22Rv1 (cell line): ENCODE data around the gene GRIA1.

ENCODE experiments used
- ZFX ChIP-seq: fragments of 450-650 bp; IDR thresholded peaks from 2 replicates; pipeline ENCODE4 v1.6.1; 2017; ENCODE audit warnings: antibody characterized with exemption, borderline replicate concordance
- TF ChIP-seq, protein P1 (sequence below): fragments of 450-650 bp; IDR thresholded peaks from 2 replicates; pipeline ENCODE4 v1.5.1; 2017; ENCODE audit warnings: mild to moderate bottlenecking

DNA sequence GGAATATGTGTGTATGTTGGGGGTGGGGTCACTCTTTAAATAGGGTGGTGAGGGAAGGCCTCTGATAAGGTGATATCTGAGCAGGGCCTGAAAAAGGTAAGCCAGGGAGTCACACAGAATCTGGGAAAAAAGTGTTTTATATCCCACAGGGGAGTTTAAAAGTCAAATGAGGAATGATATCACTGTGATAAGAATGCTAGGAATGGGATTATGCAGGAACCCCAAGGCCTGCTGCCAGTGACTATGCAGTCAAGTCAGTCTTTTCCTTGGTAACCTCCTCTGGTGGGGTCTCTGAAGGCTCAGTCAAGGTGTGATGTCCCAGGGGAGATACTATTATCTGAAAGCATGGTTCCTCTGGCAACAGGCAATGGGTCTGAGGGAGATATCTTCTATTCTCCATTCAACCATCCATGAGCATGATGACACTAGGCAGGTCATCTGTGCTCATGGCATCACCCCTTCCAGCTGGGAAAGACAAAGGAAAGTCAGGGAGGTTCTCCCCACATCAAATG is 53.5 kb downstream of the GRIA1 start:
- TF ChIP-seq, protein P1, sequence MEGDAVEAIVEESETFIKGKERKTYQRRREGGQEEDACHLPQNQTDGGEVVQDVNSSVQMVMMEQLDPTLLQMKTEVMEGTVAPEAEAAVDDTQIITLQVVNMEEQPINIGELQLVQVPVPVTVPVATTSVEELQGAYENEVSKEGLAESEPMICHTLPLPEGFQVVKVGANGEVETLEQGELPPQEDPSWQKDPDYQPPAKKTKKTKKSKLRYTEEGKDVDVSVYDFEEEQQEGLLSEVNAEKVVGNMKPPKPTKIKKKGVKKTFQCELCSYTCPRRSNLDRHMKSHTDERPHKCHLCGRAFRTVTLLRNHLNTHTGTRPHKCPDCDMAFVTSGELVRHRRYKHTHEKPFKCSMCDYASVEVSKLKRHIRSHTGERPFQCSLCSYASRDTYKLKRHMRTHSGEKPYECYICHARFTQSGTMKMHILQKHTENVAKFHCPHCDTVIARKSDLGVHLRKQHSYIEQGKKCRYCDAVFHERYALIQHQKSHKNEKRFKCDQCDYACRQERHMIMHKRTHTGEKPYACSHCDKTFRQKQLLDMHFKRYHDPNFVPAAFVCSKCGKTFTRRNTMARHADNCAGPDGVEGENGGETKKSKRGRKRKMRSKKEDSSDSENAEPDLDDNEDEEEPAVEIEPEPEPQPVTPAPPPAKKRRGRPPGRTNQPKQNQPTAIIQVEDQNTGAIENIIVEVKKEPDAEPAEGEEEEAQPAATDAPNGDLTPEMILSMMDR, result no peak
- no peak for TF ChIP-seq ZFX
